Upper lobe of left lung (tissue), 6 donors: ENCODE measurements around the gene PSME2. TPM values are rescaled to one million over a fixed set of nuclear protein-coding genes. Genes with fewer than 3 reads are reported as not detected.

Experiments
- ATAC-seq, 2 donors: fragments of 200-7000 bp; cut with Tn5 transposase; one replicate each; pipeline ENCODE4 v1.9.1; 2022; ENCODE audit warnings: mild to moderate bottlenecking in 2 of 2, moderate library complexity in 2 of 2; ENCODE audit not compliant: low FRiP score in 2 of 2
- DNase-seq, 2 donors: peaks; one replicate each; pipeline ENCODE4 v3.0.0-alpha.2; 2019 to 2020
- H3K27ac ChIP-seq, 4 donors: fragments of 200-600 bp; sonication (generic); one replicate each; pipeline ENCODE4 v1.5.1; 2016 to 2019
- H3K27me3 ChIP-seq, 4 donors: fragments of 200-600 bp; sonication (generic); one replicate each; pipeline ENCODE4 v1.5.1; 2017 to 2019
- H3K36me3 ChIP-seq, 4 donors: fragments of 200-600 bp; sonication (generic); one replicate each; pipeline ENCODE4 v1.5.1; 2016 to 2019
- H3K4me1 ChIP-seq, 4 donors: fragments of 200-600 bp; sonication (generic); one replicate each; pipeline ENCODE4 v1.5.1; 2018 to 2019
- H3K4me3 ChIP-seq, 4 donors: fragments of 200-600 bp; sonication (generic); one replicate each; pipeline ENCODE4 v1.5.1; 2017 to 2019; ENCODE audit warnings: mild to moderate bottlenecking in 2 of 4, moderate library complexity in 1 of 4
- H3K9me3 ChIP-seq, 4 donors: fragments of 200-600 bp; sonication (generic); one replicate each; pipeline ENCODE4 v1.5.1; 2018 to 2019
- CTCF ChIP-seq, 6 experiments: fragments of 450-650 bp in 4 of 6; fragments of 200-600 bp in 2 of 6; sonication (generic) in 2 of 6; IDR thresholded peaks; one replicate each; pipeline ENCODE4 v1.5.1; 2016 to 2019; ENCODE audit warnings: antibody characterized with exemption in 6 of 6
- EP300 ChIP-seq, 4 donors: sonication (generic); formaldehyde crosslinking; IDR thresholded peaks; one replicate each; pipeline ENCODE4 v1.5.1; 2017; ENCODE audit warnings: antibody characterized with exemption in 4 of 4, control low read depth in 2 of 4
- POLR2A ChIP-seq, 4 donors: fragments of 450-650 bp; IDR thresholded peaks; one replicate each; pipeline ENCODE4 v1.5.1; 2016 to 2017; ENCODE audit warnings: antibody characterized with exemption in 4 of 4, mild to moderate bottlenecking in 2 of 4
- POLR2AphosphoS5 ChIP-seq, 2 donors: sonication (generic); formaldehyde crosslinking; IDR thresholded peaks; one replicate each; pipeline ENCODE4 v1.5.1; 2017; ENCODE audit warnings: antibody characterized with exemption in 2 of 2
- WGBS, 2 donors: methylation state at CpG; one replicate each; pipeline ENCODE4 v1.1.5; 2017 to 2018; 5-methylcytosine and 5-hydroxymethylcytosine counted together
- total RNA-seq, 6 donors: library from RNA; depleted of rRNA in 4 of 6; stranded (reverse); fragments of >200 nt in 4 of 6; gene quantifications; one replicate each; pipeline versions ENCODE4 v1.1.0 to v1.2.1, GENCODE V29; 2016 to 2021
- donor health status: DM: no; HTN: no; CAD: no; lungs with moderate emphysema.
- donor health status: DM: no; HTN: yes; CAD: no; lungs with severe emphysema.

Gene PSME2
- total RNA-seq, 6 donors from 2014 or later = 58.5 to 144 (median 84.4) TPM

DNA sequence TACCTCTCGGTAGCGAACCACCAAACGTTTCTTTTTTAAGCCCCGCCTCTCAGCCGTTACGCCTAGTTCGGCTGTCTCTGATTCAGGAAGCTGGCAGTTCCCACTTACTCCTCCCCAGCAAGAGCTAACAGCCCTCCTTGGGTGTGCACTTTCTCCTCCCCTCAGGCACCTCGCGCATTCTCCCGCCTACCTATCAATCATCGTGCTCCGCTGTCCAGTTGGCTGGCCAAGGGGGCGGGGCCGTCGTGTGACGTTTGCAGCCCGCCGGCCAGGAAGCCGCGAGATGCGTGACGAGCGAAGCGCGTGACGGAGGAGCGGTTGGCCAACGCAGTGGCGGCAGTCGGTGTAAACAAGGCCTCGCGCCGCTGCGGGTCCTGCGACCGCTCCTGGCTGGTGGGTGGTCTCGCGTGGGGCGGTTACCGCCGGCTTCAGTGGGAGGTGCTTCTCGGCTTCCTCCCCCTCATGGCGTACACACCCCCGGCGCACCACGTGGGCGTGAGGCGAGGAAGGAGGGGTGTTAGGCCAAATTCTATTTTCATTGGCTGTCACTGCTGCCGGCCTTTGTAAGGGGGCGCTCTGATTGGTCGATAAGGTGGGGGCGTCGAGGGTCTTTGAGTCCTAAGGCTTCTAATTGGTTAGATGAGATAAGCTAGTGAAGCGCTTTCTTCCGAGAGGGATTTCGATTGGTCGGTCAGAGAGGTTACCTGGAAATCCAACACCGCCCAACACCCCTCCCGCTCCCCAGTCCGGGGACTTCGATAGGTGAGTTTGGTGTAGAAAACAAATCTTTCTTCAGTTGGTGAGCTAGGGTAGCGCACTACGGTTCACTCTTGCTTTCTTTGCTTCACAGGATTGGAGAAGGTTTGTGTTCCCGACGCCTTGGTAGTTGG lies 31.6 kb downstream of the PSME2 start, which contains the start of the genes DCAF11 and NRL:
Gene DCAF11 (plus strand): TSS at position 246 of the 890 bp plus-strand sequence. CDS start 818 bp downstream, outside the sequence.
Gene NRL (minus strand): TSS at position 418 of the 890 bp plus-strand sequence. CDS start 32,101 bp downstream, outside the sequence.
- Histone ChIP-seq H3K9me3 (no peaks in the 10 kb centered on the region), H3K36me3 (peaks cover 10 to 30% (median 25%) of the 10 kb centered on the region in 4 donors), H3K4me1 (peaks cover 14 to 30% (median 25%) of the 10 kb centered on the region in 4 donors), H3K4me3 (peak within 1 kb of the TSS; percentile 65 to 73 (median 68)), H3K27ac (peak within 1 kb of the TSS; percentile 97 to 100 (median 99)), H3K27me3 (no peaks in the 10 kb centered on the region)
- WGBS, 2 donors = 0% methylated on average over 35 to 55 of the region's 65 CpGs
- peak in 1 of 4 donors; percentile 88 for TF ChIP-seq EP300 (IDR thresholded peaks at IDR 0.05)
- TF ChIP-seq POLR2A (IDR thresholded peaks at IDR 0.05) = peak in 2 of 4 donors; percentile 38 to 61
- peak in 2 of 6 experiments; percentile 10 to 35 for TF ChIP-seq CTCF (IDR thresholded peaks at IDR 0.05)
- TF ChIP-seq POLR2AphosphoS5 (IDR thresholded peaks at IDR 0.05) = peak; percentile 76 to 92
- DNase-seq (peak; percentile 99), ATAC-seq (peak; percentile 97 to 98)

DNA sequence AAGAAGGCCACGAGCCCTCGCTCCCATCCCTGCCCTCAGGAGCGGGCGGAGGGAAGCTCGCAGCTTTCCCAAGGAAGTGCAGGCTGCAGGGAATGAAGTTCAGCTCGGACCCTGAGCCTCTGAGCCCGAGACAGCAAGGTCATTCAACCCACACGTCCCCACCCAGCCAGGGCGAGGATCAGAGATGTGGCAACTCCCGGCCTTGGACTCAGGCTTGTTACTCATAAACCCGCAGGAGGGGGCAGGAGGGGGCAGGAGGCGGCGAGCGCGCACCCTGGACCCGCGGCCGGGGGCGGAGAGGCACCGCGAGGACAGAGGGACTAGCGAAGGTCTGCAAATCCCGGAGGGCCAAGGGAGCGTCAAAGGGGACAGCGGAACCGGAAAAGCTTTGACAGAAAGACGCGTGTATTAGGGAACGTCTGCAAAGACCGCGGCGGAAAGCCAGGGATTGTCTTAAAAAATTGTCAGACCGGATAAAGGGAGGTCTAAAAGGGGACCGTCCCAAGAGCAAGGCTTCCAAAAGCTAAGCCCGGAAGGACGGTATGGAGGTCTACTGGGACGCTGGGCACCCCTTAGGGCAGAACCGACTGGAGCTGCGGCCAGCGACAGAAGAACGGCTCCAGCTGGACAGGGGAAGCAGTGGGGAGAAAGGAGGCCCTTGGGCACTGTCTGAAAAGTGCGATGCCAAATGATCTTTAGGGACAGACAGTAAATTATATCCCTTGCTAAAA lies 32.4 kb downstream of the PSME2 start:
- Histone ChIP-seq H3K4me1 (peaks cover 17 to 38% (median 30%) of the 10 kb centered on the region in 4 donors), H3K27ac (peak overlapping the region; percentile 97 to 100 (median 99)), H3K9me3 (no peaks in the 10 kb centered on the region), H3K36me3 (peaks cover 2 to 22% (median 17%) of the 10 kb centered on the region in 4 donors), H3K27me3 (no peaks in the 10 kb centered on the region), H3K4me3 (peak overlapping the region; percentile 54 to 73 (median 67))
- DNase-seq = peak; percentile 89 to 95
- ATAC-seq = peak; percentile 77 to 82
- TF ChIP-seq CTCF (IDR thresholded peaks at IDR 0.05) (no peak), POLR2AphosphoS5 (IDR thresholded peaks at IDR 0.05) (peak; percentile 65 to 82), POLR2A (IDR thresholded peaks at IDR 0.05) (peak; percentile 56 to 79 (median 64))
- 0% methylated on average over 31 to 42 of the region's 42 CpGs for WGBS, 2 donors

DNA sequence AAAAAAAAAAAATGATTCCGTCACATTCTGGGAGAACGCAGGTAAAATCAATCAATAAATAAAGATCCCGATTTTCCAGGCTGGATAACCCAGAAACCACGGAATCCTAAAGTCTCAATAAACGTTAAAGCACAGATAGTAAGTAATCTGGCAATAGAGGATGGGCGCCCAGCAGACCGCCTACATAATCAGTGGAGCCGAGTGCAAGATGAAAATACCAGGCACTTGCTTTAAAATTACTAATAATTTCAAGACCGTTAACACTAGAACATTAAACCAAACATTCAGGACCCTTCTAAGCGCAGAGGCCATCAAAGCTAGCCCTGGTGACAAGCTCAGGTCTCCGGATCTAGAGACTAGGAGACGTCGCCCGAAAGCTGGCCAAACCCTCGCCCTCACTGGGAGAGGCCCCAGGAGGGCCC lies 33.0 kb downstream of the PSME2 start:
- Histone ChIP-seq H3K36me3 (peaks cover 0 to 16% (median 11%) of the 10 kb centered on the region in 4 donors), H3K9me3 (no peaks in the 10 kb centered on the region), H3K27me3 (no peaks in the 10 kb centered on the region), H3K27ac (peak overlapping the region; percentile 97 to 100 (median 99)), H3K4me1 (peaks cover 23 to 43% (median 36%) of the 10 kb centered on the region in 4 donors), H3K4me3 (peak overlapping the region; percentile 54 to 73 (median 67))
- DNase-seq (no peak), ATAC-seq (no peak)
- WGBS, 2 donors = 17 to 22% methylated on average over 14 to 15 of the region's 15 CpGs
- TF ChIP-seq POLR2AphosphoS5 (IDR thresholded peaks at IDR 0.05) (no peak), POLR2A (IDR thresholded peaks at IDR 0.05) (no peak), EP300 (IDR thresholded peaks at IDR 0.05) (no peak), CTCF (IDR thresholded peaks at IDR 0.05) (no peak)

DNA sequence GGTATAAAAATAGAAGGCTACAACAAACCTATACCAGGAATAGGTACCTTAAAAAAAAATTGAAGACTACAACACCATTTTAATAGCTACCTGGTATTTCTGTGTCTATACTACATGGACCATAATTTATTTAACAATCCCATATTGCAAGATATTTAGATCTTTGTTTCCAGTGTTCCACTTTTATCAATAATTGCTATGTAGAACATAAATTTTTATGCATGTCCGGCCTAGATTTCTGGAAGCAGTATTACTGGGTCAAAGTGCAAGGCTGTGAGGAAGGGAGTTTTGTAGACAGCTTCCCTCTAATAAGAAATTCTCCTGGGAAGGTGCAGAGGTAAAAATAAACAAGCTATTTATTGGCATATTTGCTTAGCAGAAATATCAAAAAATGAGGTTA lies 35.9 kb downstream of the PSME2 start:
- Histone ChIP-seq H3K27me3 (no peaks in the 10 kb centered on the region), H3K27ac (no peak overlapping the region), H3K4me1 (peaks cover 10 to 27% (median 19%) of the 10 kb centered on the region in 4 donors), H3K36me3 (no peaks in the 10 kb centered on the region), H3K4me3 (no peak overlapping the region), H3K9me3 (no peaks in the 10 kb centered on the region)
- DNase-seq = no peak
- TF ChIP-seq POLR2A (IDR thresholded peaks at IDR 0.05) (no peak), POLR2AphosphoS5 (IDR thresholded peaks at IDR 0.05) (no peak), EP300 (IDR thresholded peaks at IDR 0.05) (no peak), CTCF (IDR thresholded peaks at IDR 0.05) (no peak)
- 53 to 76% methylated on average over 1 of the region's 1 CpG for WGBS, 2 donors
- ATAC-seq = no peak
